ENCODE measurements around the gene KIF23.

GRCh38 chr15:69412274-69412673 is 1.9 kb upstream of the KIF23 start:
- TF ChIP-seq CTCF (optimal IDR thresholded peaks at IDR 0.05 in 1 of 3, IDR thresholded peaks at IDR 0.05 in 1 of 3, conservative IDR thresholded peaks at IDR 0.05 in 1 of 3; ENCODE audit: extremely low read depth in 1 of 3, insufficient read depth in 2 of 3, low read length in 3 of 3) = no peak
- no peak for TF ChIP-seq EZH2 (IDR thresholded peaks at IDR 0.05; ENCODE audit: low read length)
